Brain microvascular endothelial cell (primary cell): ENCODE results near the gene TRIM67.

Experiments used
- DNase-seq: peaks from one replicate; pipeline ENCODE4 v3.0.0-alpha.2; 2020
- H3K27ac ChIP-seq: fragments of 250-450 bp; sonication (Bioruptor Pico); 2 replicates; pipeline ENCODE4 v1.5.1; 2020; ENCODE audit warnings: mild to moderate bottlenecking, moderate library complexity
- H3K27me3 ChIP-seq: fragments of 250-450 bp; sonication (Bioruptor Pico); replicated peaks from 2 replicates; pipeline ENCODE4 v1.5.1; 2020; ENCODE audit warnings: mild to moderate bottlenecking
- H3K36me3 ChIP-seq: fragments of 250-450 bp; sonication (Bioruptor Pico); replicated peaks from 2 replicates; pipeline ENCODE4 v1.5.1; 2020; ENCODE audit warnings: mild to moderate bottlenecking
- H3K4me3 ChIP-seq: 2 replicates; pipeline ENCODE4 v1.5.1; 2011; ENCODE audit warnings: low read depth, mild to moderate bottlenecking, control low read depth, low read length, moderate library complexity
- in situ Hi-C: cut with HindIII; loops from 2 replicates; pipeline ENCODE4 v1.10.0; 2017; ENCODE audit warnings: low sequenced_read_pairs, low pct_ligation_motif_present
- TF ChIP-seq, protein P1 (sequence below): IDR thresholded peaks from 2 replicates; pipeline ENCODE4 v1.5.1; 2011; ENCODE audit warnings: low read depth, mild to moderate bottlenecking, moderate library complexity, low read length, control low read depth, inconsistent platforms; ENCODE audit errors: missing control alignments

TRIM67 gene

DNA sequence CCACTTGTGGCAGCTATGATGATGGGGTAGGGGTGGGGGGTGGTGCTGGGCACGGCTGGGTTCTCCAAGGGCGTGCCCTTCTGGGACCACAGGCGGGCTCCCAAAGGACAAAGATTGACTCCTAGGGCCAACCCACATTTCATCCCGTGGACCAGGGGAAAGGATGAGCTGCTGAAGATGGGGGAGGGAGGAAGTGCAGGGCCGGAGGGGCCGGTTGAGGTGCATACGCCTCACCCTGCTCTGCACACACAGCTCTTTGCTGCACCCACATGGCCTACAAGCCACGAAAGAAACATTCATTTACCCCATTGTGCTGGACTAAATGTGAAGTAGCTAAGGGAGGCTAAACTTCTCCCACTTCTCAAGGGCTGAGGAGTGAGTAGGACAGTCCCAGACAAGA is 45.0 kb downstream of the TRIM67 start:
- no peak overlapping the region for H3K27ac ChIP-seq
- TF ChIP-seq, protein P1, sequence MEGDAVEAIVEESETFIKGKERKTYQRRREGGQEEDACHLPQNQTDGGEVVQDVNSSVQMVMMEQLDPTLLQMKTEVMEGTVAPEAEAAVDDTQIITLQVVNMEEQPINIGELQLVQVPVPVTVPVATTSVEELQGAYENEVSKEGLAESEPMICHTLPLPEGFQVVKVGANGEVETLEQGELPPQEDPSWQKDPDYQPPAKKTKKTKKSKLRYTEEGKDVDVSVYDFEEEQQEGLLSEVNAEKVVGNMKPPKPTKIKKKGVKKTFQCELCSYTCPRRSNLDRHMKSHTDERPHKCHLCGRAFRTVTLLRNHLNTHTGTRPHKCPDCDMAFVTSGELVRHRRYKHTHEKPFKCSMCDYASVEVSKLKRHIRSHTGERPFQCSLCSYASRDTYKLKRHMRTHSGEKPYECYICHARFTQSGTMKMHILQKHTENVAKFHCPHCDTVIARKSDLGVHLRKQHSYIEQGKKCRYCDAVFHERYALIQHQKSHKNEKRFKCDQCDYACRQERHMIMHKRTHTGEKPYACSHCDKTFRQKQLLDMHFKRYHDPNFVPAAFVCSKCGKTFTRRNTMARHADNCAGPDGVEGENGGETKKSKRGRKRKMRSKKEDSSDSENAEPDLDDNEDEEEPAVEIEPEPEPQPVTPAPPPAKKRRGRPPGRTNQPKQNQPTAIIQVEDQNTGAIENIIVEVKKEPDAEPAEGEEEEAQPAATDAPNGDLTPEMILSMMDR: peak; percentile 25
- peaks cover 7% of the 10 kb centered on the region for H3K27me3 ChIP-seq
- no peak overlapping the region for H3K4me3 ChIP-seq
- in situ Hi-C loops: loop anchor here (25.0 kb wide), 2 partner anchors 270 to 395 kb away; no protein-coding TSS in a partner anchor
- H3K36me3 ChIP-seq: no peaks in the 10 kb centered on the region
- DNase-seq: peak; percentile 34

DNA sequence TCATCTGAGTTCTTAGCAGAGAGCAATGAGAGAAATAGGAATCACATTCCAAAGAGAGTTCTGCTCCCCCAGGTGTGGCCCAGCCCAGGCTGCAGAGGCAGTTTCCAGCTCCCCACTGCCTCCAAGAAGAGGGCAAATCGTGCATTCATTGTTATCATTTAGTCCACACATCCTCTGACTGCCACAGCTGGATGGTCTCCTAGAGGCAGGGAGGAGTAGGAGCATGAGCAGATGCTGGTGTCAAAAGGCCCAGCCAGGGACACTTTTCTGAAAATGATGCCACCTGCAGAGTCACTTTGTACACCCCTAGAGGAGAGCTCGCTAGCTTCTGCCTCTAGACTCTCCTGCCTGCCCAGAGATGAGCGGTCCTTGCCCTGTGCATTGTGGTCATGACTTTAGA is 45.6 kb downstream of the TRIM67 start:
- Histone ChIP-seq H3K36me3 (no peaks in the 10 kb centered on the region), H3K27ac (no peak overlapping the region), H3K27me3 (peaks cover 2% of the 10 kb centered on the region), H3K4me3 (no peak overlapping the region)
- in situ Hi-C loops: loop anchor here (25.0 kb wide), 2 partner anchors 270 to 395 kb away; no protein-coding TSS in a partner anchor
- no peak for DNase-seq
- TF ChIP-seq, protein P1: no peak

DNA sequence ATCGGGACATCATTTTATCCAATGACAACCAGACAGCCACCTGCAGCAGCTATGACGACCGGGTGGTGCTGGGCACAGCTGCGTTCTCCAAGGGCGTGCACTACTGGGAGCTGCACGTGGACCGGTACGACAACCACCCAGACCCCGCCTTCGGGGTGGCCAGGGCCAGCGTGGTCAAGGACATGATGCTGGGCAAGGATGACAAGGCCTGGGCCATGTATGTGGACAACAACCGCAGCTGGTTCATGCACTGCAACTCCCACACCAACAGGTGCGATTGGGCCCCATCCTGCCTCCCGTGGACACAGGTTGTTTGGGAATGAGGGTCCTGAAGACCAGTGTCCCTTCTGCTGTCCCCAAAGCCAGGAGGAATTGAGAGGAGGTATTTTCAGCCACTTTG is 47.1 kb downstream of the TRIM67 start:
- no peak for DNase-seq
- no peak overlapping the region for H3K4me3 ChIP-seq
- TF ChIP-seq, protein P1: no peak
- H3K27ac ChIP-seq: no peak overlapping the region
- H3K27me3 ChIP-seq: no peaks in the 10 kb centered on the region
- in situ Hi-C loops: loop anchor here (25.0 kb wide), 2 partner anchors 272 to 397 kb away; no protein-coding TSS in a partner anchor
- no peaks in the 10 kb centered on the region for H3K36me3 ChIP-seq

DNA sequence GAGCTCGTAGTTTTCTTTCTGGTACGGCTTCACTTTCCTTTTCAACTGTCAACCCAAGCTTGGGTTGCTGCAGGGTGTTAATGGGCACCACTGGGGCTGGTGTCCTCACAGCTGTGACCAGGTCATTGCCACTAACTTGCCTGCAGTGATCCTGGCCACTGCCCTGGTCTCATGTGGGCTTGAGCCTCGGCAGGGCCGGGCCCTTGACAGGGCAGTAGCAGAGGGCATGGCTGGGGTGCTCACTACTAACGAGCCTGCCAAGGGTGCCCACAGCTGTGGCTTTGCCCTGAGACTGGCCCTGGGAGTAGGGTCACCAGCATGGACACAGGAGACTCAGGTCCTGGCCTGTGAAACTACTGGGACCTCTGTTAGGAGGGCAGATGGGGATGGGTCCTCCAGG is 47.7 kb downstream of the TRIM67 start:
- TF ChIP-seq, protein P1: no peak
- Histone ChIP-seq H3K4me3 (no peak overlapping the region), H3K36me3 (no peaks in the 10 kb centered on the region), H3K27ac (no peak overlapping the region), H3K27me3 (no peaks in the 10 kb centered on the region)
- in situ Hi-C loops: loop anchor here (25.0 kb wide), 2 partner anchors 272 to 397 kb away; no protein-coding TSS in a partner anchor
- no peak for DNase-seq

DNA sequence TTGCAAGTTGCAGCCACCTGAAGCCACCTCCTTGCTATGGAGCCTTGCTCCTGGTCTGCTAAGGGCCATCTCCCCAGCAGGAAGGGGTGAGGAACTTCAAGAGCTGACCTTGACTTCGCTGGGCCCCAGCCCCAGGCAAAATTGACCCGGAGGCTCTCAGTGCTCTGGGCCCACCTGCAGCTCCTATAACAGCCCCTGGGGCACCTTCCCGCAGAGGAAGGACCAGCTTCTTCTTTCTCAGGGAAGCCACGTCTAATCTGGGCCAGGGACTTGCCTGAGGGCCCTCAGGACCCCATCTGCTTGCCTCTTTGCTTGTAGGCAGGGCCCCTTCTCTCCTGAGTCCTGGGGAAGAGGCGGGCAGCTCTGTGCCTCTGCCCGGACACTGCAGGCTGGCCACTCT is 48.3 kb downstream of the TRIM67 start:
- TF ChIP-seq, protein P1: no peak
- Histone ChIP-seq H3K36me3 (no peaks in the 10 kb centered on the region), H3K27me3 (no peaks in the 10 kb centered on the region), H3K27ac (no peak overlapping the region), H3K4me3 (no peak overlapping the region)
- no peak for DNase-seq
- in situ Hi-C loops: loop anchor here (25.0 kb wide), 2 partner anchors 273 to 398 kb away; no protein-coding TSS in a partner anchor
